ENCODE measurements around the gene APP. TPM values are rescaled to one million over a fixed set of nuclear protein-coding genes. Genes with fewer than 3 reads are reported as not detected.

APP gene
- total RNA-seq, 1 experiment from 2014 or later, result 472 TPM

DNA sequence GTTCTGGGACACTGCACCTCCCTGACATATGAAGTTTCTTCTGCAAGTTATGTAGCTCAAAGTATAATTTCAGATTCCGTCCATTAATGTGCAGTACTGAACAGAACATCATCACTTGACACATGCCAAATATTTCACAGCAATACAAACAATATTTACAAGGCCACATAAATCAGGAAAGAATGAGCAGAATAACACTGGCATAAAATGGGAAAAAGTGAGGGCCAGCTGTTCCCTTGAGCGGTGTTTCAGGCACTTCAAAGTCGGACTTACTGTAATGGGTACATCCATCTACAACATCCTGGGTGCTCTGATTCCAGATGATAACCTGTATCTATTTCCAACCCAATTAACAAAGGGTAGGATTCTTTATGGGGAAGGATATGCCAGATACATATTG lies 217.4 kb downstream of the APP start:
- H3K9me3 Mint-ChIP-seq (ENCODE audit: unreplicated experiment), result no peaks in the 10 kb centered on the region
- peaks cover 25% of the 10 kb centered on the region for H3K4me1 Mint-ChIP-seq (ENCODE audit: insufficient read depth, unreplicated experiment)
- peaks cover 43% of the 10 kb centered on the region for H3K36me3 Mint-ChIP-seq (ENCODE audit: insufficient read depth, unreplicated experiment)
- BruUV-seq (replicated peaks), result no TSS peak
- intact Hi-C loops (cut with micrococcal nuclease), result no loop called here
- DNase-seq (ENCODE audit: unreplicated experiment), result no peak
- ChIA-PET CTCF (interaction anchor here (1.3 kb wide), 2 partner anchors 13 to 20 kb away, joined by 3 to 6 read pairs; no protein-coding TSS in a partner anchor), POLR2A (interaction anchor here (0.6 to 2.0 kb wide), 3 partner anchors 18 to 216 kb away, joined by 4 to 9 read pairs (median 5); no protein-coding TSS in a partner anchor)
- H3K27ac Mint-ChIP-seq (ENCODE audit: low read depth, unreplicated experiment), result peak overlapping the region; percentile 9
- no peak overlapping the region for H3K4me3 Mint-ChIP-seq (ENCODE audit: unreplicated experiment)
- no peaks in the 10 kb centered on the region for H3K27me3 Mint-ChIP-seq (ENCODE audit: insufficient read depth, unreplicated experiment)
- TF ChIP-seq, protein P1, sequence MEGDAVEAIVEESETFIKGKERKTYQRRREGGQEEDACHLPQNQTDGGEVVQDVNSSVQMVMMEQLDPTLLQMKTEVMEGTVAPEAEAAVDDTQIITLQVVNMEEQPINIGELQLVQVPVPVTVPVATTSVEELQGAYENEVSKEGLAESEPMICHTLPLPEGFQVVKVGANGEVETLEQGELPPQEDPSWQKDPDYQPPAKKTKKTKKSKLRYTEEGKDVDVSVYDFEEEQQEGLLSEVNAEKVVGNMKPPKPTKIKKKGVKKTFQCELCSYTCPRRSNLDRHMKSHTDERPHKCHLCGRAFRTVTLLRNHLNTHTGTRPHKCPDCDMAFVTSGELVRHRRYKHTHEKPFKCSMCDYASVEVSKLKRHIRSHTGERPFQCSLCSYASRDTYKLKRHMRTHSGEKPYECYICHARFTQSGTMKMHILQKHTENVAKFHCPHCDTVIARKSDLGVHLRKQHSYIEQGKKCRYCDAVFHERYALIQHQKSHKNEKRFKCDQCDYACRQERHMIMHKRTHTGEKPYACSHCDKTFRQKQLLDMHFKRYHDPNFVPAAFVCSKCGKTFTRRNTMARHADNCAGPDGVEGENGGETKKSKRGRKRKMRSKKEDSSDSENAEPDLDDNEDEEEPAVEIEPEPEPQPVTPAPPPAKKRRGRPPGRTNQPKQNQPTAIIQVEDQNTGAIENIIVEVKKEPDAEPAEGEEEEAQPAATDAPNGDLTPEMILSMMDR (IDR thresholded peaks at IDR 0.05; ENCODE audit: unreplicated experiment), result no peak

DNA sequence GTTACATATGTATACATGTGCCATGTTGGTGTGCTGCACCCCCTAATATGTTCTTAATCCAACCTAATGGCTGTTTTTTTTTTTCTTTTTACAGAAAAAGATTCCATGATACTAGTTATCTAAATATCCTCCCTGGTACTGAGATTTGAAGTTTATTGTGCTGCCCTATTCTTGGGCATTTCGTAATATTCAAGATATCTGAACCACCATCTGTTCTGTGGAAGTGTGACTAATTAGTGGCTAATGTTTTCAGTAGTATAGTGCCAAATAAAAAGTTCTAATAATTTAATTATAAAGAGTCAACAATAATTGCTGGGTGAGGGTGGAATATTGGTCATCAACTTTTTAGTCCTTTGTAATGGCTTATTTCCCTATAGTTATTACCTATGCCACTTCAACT lies 218.3 kb downstream of the APP start:
- Mint-ChIP-seq H3K27me3 (ENCODE audit: insufficient read depth, unreplicated experiment) (no peaks in the 10 kb centered on the region), H3K4me3 (ENCODE audit: unreplicated experiment) (no peak overlapping the region), H3K4me1 (ENCODE audit: insufficient read depth, unreplicated experiment) (peaks cover 25% of the 10 kb centered on the region), H3K36me3 (ENCODE audit: insufficient read depth, unreplicated experiment) (peaks cover 42% of the 10 kb centered on the region), H3K27ac (ENCODE audit: low read depth, unreplicated experiment) (no peak overlapping the region), H3K9me3 (ENCODE audit: unreplicated experiment) (no peaks in the 10 kb centered on the region)
- TSS peak; percentile 4 for BruUV-seq (replicated peaks)
- POLR2A ChIA-PET, result interaction anchor here (1.7 to 2.0 kb wide), 2 partner anchors 17 to 216 kb away, joined by 5 to 9 read pairs; no protein-coding TSS in a partner anchor
- CTCF ChIA-PET, result interaction anchor here (1.2 to 1.3 kb wide), 3 partner anchors 11 to 21 kb away, joined by 3 to 6 read pairs (median 4); no protein-coding TSS in a partner anchor
- no peak for DNase-seq (ENCODE audit: unreplicated experiment)
- intact Hi-C loops (cut with micrococcal nuclease), result no loop called here
- TF ChIP-seq, protein P1 (IDR thresholded peaks at IDR 0.05; ENCODE audit: unreplicated experiment), result no peak

DNA sequence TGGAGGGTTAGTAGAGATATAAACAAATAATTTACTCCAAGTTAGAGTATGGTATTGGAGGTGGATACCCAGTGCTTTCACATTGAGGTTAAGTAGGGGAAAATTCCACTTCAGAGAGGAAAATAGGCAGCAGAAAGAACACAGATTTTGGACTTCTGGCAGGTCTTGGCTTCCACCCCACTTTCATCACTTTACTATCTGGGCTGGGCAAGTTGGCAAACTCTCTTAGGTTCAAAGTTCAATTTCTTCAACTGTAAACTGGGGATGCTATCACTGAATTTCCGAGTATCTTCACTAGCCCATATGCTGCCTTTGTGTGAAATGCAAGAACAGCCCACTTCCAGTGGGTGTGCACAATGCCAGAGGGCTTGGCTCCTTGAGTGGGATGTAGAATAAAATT lies 220.9 kb downstream of the APP start:
- Mint-ChIP-seq H3K4me3 (ENCODE audit: unreplicated experiment) (no peak overlapping the region), H3K36me3 (ENCODE audit: insufficient read depth, unreplicated experiment) (peaks cover 54% of the 10 kb centered on the region), H3K27me3 (ENCODE audit: insufficient read depth, unreplicated experiment) (no peaks in the 10 kb centered on the region), H3K27ac (ENCODE audit: low read depth, unreplicated experiment) (no peak overlapping the region), H3K9me3 (ENCODE audit: unreplicated experiment) (no peaks in the 10 kb centered on the region), H3K4me1 (ENCODE audit: insufficient read depth, unreplicated experiment) (peaks cover 21% of the 10 kb centered on the region)
- no peak for DNase-seq (ENCODE audit: unreplicated experiment)
- ChIA-PET CTCF (interaction anchor here (0.6 kb wide), 1 partner anchor 19 kb away, joined by 3 read pairs; no protein-coding TSS in a partner anchor), POLR2A (no interaction called here)
- intact Hi-C loops (cut with micrococcal nuclease), result no loop called here
- no TSS peak for BruUV-seq (replicated peaks)
- TF ChIP-seq, protein P1 (IDR thresholded peaks at IDR 0.05; ENCODE audit: unreplicated experiment), result no peak

DNA sequence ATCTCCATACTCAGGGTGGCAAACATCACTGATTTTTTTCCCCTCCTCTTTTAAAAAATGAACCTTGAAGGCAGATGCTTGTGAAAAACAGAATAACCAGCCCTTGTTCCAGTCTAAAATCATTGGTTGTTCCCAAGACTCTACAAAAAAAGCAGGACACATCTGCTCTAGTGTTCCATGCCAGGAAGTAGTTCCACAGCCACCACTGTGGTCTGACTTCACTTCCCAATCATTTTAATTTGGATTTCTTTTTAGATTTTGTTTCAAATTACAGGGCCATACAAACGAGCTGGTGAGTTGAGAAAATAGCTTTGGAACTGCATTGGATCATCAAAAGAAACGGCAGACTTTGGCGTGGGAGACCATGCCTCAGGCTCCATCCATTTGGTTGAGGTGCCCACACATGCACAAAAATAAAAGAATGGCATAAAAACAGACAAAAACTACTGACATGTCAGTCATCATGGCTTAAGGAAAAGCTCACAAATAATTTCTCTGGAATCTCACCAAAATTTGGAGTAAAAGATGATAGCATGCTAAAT lies 225.8 kb downstream of the APP start:
- Mint-ChIP-seq H3K4me1 (ENCODE audit: insufficient read depth, unreplicated experiment) (peaks cover 5% of the 10 kb centered on the region), H3K27me3 (ENCODE audit: insufficient read depth, unreplicated experiment) (no peaks in the 10 kb centered on the region), H3K9me3 (ENCODE audit: unreplicated experiment) (no peaks in the 10 kb centered on the region), H3K27ac (ENCODE audit: low read depth, unreplicated experiment) (no peak overlapping the region), H3K4me3 (ENCODE audit: unreplicated experiment) (no peak overlapping the region), H3K36me3 (ENCODE audit: insufficient read depth, unreplicated experiment) (peaks cover 42% of the 10 kb centered on the region)
- ChIA-PET POLR2A (interaction anchor here (0.7 kb wide), 1 partner anchor 37 kb away, joined by 3 read pairs; no protein-coding TSS in a partner anchor), CTCF (interaction anchor here (0.6 kb wide), 1 partner anchor 34 kb away, joined by 4 read pairs; no protein-coding TSS in a partner anchor)
- TF ChIP-seq, protein P1 (IDR thresholded peaks at IDR 0.05; ENCODE audit: unreplicated experiment), result no peak
- BruUV-seq (replicated peaks), result no TSS peak
- intact Hi-C loops (cut with micrococcal nuclease), result no loop called here
- DNase-seq (ENCODE audit: unreplicated experiment), result no peak
